K562 (cell line): Measurements from ENCODE around the gene COL21A1. TPM values are rescaled to one million over a fixed set of nuclear protein-coding genes. Genes with fewer than 3 reads are reported as not detected.

Experiments used
- ATAC-seq: fragments of 200-7000 bp; cut with Tn5 transposase; 3 replicates; pipeline ENCODE4 v1.9.1; 2020; ENCODE audit warnings: moderate library complexity
- BruUV-seq: library from RNA; stranded (reverse); fragments of 400-500 nt; replicated peaks from 2 replicates; lab custom pipeline; 2021; lab: Mats Ljungman, UMichigan
- CTCF ChIA-PET: fragments of 300-600 bp; formaldehyde crosslinking; extraction: SDS; loops from one replicate; lab custom pipeline; 2021; ENCODE audit warnings: low intra/inter-chr PET ratio; lab: Yijun Ruan, JAX
- POLR2A ChIA-PET: fragments of 300-600, 350-650 bp; sonication (Branson Sonifier 250); formaldehyde crosslinking; extraction: SDS; loops from one replicate; lab custom pipeline; 2021; ENCODE audit warnings: antibody characterized with exemption, inconsistent platforms; lab: Yijun Ruan, JAX
- DNase-seq, 4 experiments: peaks; one replicate each; pipeline versions ENCODE4 v3.0.0 to v3.0.0-alpha.2; 2011 to 2018; ENCODE audit warnings: low spot score in 3 of 4, mixed read lengths in 3 of 4; ENCODE audit errors: extremely low read depth in 1 of 4
- FAIRE-seq: peaks from 2 replicates; lab custom pipeline; 2011; peaks lifted over from hg19 to GRCh38; lab: Jason Lieb, UNC
- H2AFZ ChIP-seq: 2 replicates; pipeline ENCODE4 v1.6.0; 2011; ENCODE audit warnings: low read depth, low read length, control low read depth, inconsistent platforms
- H3K27ac ChIP-seq: fragments of 200-600 bp; 3 replicates; pipeline ENCODE4 v1.8.0; 2011; ENCODE audit warnings: low read depth, mild to moderate bottlenecking, control low read depth, inconsistent platforms, low read length, moderate library complexity, mixed read lengths; ENCODE audit errors: extremely low read depth
- H3K27me3 ChIP-seq, 2 experiments: fragments of 300-600 bp in 1 of 2; 2 replicates in 1 of 2; 3 replicates in 1 of 2; pipeline versions ENCODE4 v1.6.0 to v1.8.0; 2011; ENCODE audit warnings: inconsistent platforms in 2 of 2, low read length in 2 of 2, mild to moderate bottlenecking in 1 of 2, mixed read lengths in 1 of 2, moderate library complexity in 1 of 2; ENCODE audit not compliant: control insufficient read depth in 2 of 2, insufficient read depth in 2 of 2
- H3K36me3 ChIP-seq: fragments of 300-600 bp; 3 replicates; pipeline ENCODE4 v1.8.0; 2011; ENCODE audit warnings: mild to moderate bottlenecking, low read length, inconsistent platforms; ENCODE audit not compliant: control insufficient read depth, insufficient read depth
- H3K4me1 ChIP-seq, 2 experiments: fragments of 200-600 bp in 1 of 2; replicated peaks in 1 of 2; 2 replicates in 1 of 2; 3 replicates in 1 of 2; pipeline versions ENCODE4 v1.5.1 to v1.8.0; 2011; ENCODE audit warnings: inconsistent platforms in 2 of 2, low read length in 2 of 2, mild to moderate bottlenecking in 1 of 2, mixed read lengths in 1 of 2, moderate library complexity in 1 of 2; ENCODE audit not compliant: control insufficient read depth in 2 of 2, insufficient read depth in 2 of 2
- H3K4me2 ChIP-seq: 2 replicates; pipeline ENCODE4 v1.6.1; 2011; ENCODE audit warnings: low read length, control low read depth, inconsistent platforms, mixed read lengths; ENCODE audit not compliant: insufficient read depth
- H3K4me3 ChIP-seq: fragments of 200-600 bp; sonication (generic), shearing (Covaris generic); 2 replicates; pipeline ENCODE4 v1.5.1; 2016; ENCODE audit warnings: control low read depth, inconsistent platforms
- H3K79me2 ChIP-seq: fragments of 200-600 bp; 3 replicates; pipeline ENCODE4 v1.8.0; 2011; ENCODE audit warnings: low read length, inconsistent platforms; ENCODE audit not compliant: control insufficient read depth, insufficient read depth
- H3K9ac ChIP-seq, 2 experiments: 2 replicates each; pipeline versions ENCODE4 v1.6.0 to v1.6.1; 2011; ENCODE audit warnings: low read depth in 2 of 2, low read length in 2 of 2, control low read depth in 1 of 2, inconsistent platforms in 1 of 2, mild to moderate bottlenecking in 1 of 2, mixed read lengths in 1 of 2; ENCODE audit not compliant: insufficient read depth in 1 of 2
- H3K9me1 ChIP-seq: one replicate; pipeline ENCODE4 v1.6.0; 2011; ENCODE audit warnings: inconsistent platforms, mild to moderate bottlenecking, low read length, moderate library complexity; ENCODE audit not compliant: control insufficient read depth, insufficient read depth
- H3K9me3 ChIP-seq: replicated peaks from 2 replicates; pipeline ENCODE4 v1.5.1; 2011; ENCODE audit warnings: low read depth, low read length, inconsistent platforms; ENCODE audit not compliant: control insufficient read depth, insufficient read depth
- H4K20me1 ChIP-seq: replicated peaks from 2 replicates; pipeline ENCODE4 v1.6.1; 2011; ENCODE audit warnings: low read length, inconsistent platforms, mixed read lengths; ENCODE audit not compliant: control insufficient read depth, insufficient read depth
- ARID1B ChIP-seq: fragments of 450-650 bp; IDR thresholded peaks from 2 replicates; pipeline ENCODE4 v1.6.1; 2016; ENCODE audit warnings: antibody characterized with exemption, mild to moderate bottlenecking, inconsistent platforms
- CHD2 ChIP-seq: IDR thresholded peaks from 2 replicates; pipeline ENCODE4 v1.6.1; 2011; ENCODE audit warnings: low read depth, low read length
- DEAF1 ChIP-seq: fragments of 450-650 bp; formaldehyde crosslinking; IDR thresholded peaks from 2 replicates; pipeline ENCODE4 v1.4.0; 2020; ENCODE audit warnings: mild to moderate bottlenecking, moderate library complexity
- ETV5 ChIP-seq: sonication (generic); formaldehyde crosslinking; IDR thresholded peaks from 2 replicates; pipeline ENCODE4 v1.4.0; 2020; ENCODE audit warnings: low read depth, mild to moderate bottlenecking, missing genetic modification reagents
- HNRNPL ChIP-seq: fragments of 200-400 bp; formaldehyde crosslinking; IDR thresholded peaks from 2 replicates; pipeline ENCODE4 v1.6.1; 2017; ENCODE audit warnings: low read depth, mild to moderate bottlenecking, low read length
- KDM1A ChIP-seq, 2 experiments: fragments of 450-650 bp; IDR thresholded peaks; 2 replicates each; pipeline ENCODE4 v1.6.1; 2016; ENCODE audit warnings: mild to moderate bottlenecking in 2 of 2
- MTA2 ChIP-seq: fragments of 450-650 bp; IDR thresholded peaks from 2 replicates; pipeline ENCODE4 v1.6.1; 2016; ENCODE audit warnings: low read depth
- POLR2AphosphoS5 ChIP-seq: IDR thresholded peaks from 2 replicates; pipeline ENCODE4 v1.6.1; 2011; ENCODE audit warnings: mild to moderate bottlenecking, low read depth, low read length, moderate library complexity; ENCODE audit not compliant: control insufficient read depth, insufficient read depth
- RBBP5 ChIP-seq: fragments of 200-600 bp; sonication (generic); IDR thresholded peaks from 2 replicates; pipeline ENCODE4 v1.6.1; 2012; ENCODE audit warnings: borderline replicate concordance, mild to moderate bottlenecking, low read length, control low read depth, inconsistent platforms; ENCODE audit not compliant: insufficient read depth, poor library complexity, severe bottlenecking
- SETDB1 ChIP-seq: IDR thresholded peaks from one replicate; pipeline ENCODE4 v1.6.1; 2012; ENCODE audit warnings: low read length, control low read depth, inconsistent platforms
- ZKSCAN8 ChIP-seq: fragments of 200-800 bp; sonication (Bioruptor generic); IDR thresholded peaks from 2 replicates; pipeline ENCODE4 v1.6.1; 2016; ENCODE audit warnings: missing genetic modification characterization, missing compliant biosample characterization
- ZNF384 ChIP-seq: IDR thresholded peaks from 2 replicates; pipeline ENCODE4 v1.6.1; 2012; ENCODE audit warnings: low read depth, low read length, improper control_type of control experiment
- ZNF717 ChIP-seq: fragments of 250-450 bp; sonication (Bioruptor Pico); IDR thresholded peaks from 2 replicates; pipeline ENCODE4 v1.5.0; 2021
- WGBS: fragments of 100-300 bp; shearing (Covaris generic); methylation state at CpG from one replicate; pipeline ENCODE4 v1.1.6; 2016; ENCODE audit warnings: low coverage, mixed read lengths; ENCODE audit not compliant: insufficient coverage; ENCODE audit errors: missing lambda C conversion rate; 5-methylcytosine and 5-hydroxymethylcytosine counted together
- in situ Hi-C: fragments of 300-500 bp; cut with MboI; formaldehyde crosslinking; loops from 4 replicates; pipeline ENCODE4 v1.15.0; 2018; ENCODE audit warnings: inconsistent platforms, mixed read lengths
- intact Hi-C: fragments of 100-400 bp; cut with micrococcal nuclease; formaldehyde crosslinking; loops from 2 replicates; pipeline ENCODE4 v1.14.2; 2022
- polyA plus RNA-seq, 8 experiments: library from polyadenylated mRNA; depleted of rRNA in 4 of 8; stranded (reverse) in 5 of 8; unstranded in 3 of 8; fragments of >200 nt; fragmentation: Nextera tagmentation in 2 of 8; fragmentation: Illumina TruSeq in 1 of 8; extraction: Ambion mirVana in 2 of 8; extraction: Trizol in 1 of 8; gene quantifications; 2 replicates each; pipeline versions ENCODE4 v1.2.1 to v1.2.3, GENCODE V29; 2011 to 2014; ENCODE audit warnings: inconsistent platforms in 1 of 8, missing spikeins in 1 of 8
- total RNA-seq, 7 experiments: library from RNA; depleted of rRNA in 6 of 7; stranded (reverse); fragments of >200 nt in 6 of 7; fragmentation: Illumina TruSeq in 2 of 7; extraction: Trizol in 2 of 7; gene quantifications; 2 replicates each; pipeline versions ENCODE4 v1.2.1 to v1.2.3, GENCODE V29; 2011 to 2021; ENCODE audit warnings: low replicate concordance in 1 of 7
- TF ChIP-seq, protein P1 (sequence below): fragments of 250-450 bp; sonication (Bioruptor Pico); IDR thresholded peaks from 2 replicates; pipeline ENCODE4 v1.5.0; 2021; ENCODE audit warnings: mild to moderate bottlenecking, borderline replicate concordance
- TF ChIP-seq, protein P2 (sequence below): fragments of 450-650 bp; IDR thresholded peaks from 2 replicates; pipeline ENCODE4 v1.6.1; 2018; ENCODE audit not compliant: partially characterized antibody

Gene COL21A1
- total and polyA plus RNA-seq, 9 of the 15 experiments (the other 6 are each of a cell fraction or from before 2014, with no cell fraction given): 0.03 to 0.76 (median 0.25) TPM

- H3K4me2 ChIP-seq: no peak overlapping the region
- H3K4me3 ChIP-seq: no peak overlapping the region
- CTCF ChIA-PET: no interaction called here
- no peaks in the 10 kb centered on the region for H3K9me3 ChIP-seq
- no peak overlapping the region for H2AFZ ChIP-seq
- peak; percentile 23 for FAIRE-seq
- H3K79me2 ChIP-seq: no peaks in the 10 kb centered on the region
- H3K9ac ChIP-seq: no peak overlapping the region
- no peak overlapping the region for H3K27ac ChIP-seq
- H3K27me3 ChIP-seq: no peaks in the 10 kb centered on the region
- DNase-seq: no peak
- WGBS: 3% methylated on average over 2 of the region's 2 CpGs
- in situ Hi-C loops (no loop called here), intact Hi-C loops (no loop called here)
- H3K36me3 ChIP-seq: no peaks in the 10 kb centered on the region
- BruUV-seq: no TSS peak
- no peaks in the 10 kb centered on the region for H3K4me1 ChIP-seq
- ATAC-seq: no peak
- H3K9me1 ChIP-seq: no peaks in the 10 kb centered on the region
- POLR2A ChIA-PET: no interaction called here
- no peaks in the 10 kb centered on the region for H4K20me1 ChIP-seq
- TF ChIP-seq, protein P1, sequence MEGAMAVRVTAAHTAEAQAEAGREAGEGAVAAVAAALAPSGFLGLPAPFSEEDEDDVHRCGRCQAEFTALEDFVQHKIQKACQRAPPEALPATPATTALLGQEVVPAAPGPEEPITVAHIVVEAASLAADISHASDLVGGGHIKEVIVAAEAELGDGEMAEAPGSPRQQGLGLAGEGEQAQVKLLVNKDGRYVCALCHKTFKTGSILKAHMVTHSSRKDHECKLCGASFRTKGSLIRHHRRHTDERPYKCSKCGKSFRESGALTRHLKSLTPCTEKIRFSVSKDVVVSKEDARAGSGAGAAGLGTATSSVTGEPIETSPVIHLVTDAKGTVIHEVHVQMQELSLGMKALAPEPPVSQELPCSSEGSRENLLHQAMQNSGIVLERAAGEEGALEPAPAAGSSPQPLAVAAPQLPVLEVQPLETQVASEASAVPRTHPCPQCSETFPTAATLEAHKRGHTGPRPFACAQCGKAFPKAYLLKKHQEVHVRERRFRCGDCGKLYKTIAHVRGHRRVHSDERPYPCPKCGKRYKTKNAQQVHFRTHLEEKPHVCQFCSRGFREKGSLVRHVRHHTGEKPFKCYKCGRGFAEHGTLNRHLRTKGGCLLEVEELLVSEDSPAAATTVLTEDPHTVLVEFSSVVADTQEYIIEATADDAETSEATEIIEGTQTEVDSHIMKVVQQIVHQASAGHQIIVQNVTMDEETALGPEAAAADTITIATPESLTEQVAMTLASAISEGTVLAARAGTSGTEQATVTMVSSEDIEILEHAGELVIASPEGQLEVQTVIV (CRISPR knock-in tag): no peak
- TF ChIP-seq, protein P2, sequence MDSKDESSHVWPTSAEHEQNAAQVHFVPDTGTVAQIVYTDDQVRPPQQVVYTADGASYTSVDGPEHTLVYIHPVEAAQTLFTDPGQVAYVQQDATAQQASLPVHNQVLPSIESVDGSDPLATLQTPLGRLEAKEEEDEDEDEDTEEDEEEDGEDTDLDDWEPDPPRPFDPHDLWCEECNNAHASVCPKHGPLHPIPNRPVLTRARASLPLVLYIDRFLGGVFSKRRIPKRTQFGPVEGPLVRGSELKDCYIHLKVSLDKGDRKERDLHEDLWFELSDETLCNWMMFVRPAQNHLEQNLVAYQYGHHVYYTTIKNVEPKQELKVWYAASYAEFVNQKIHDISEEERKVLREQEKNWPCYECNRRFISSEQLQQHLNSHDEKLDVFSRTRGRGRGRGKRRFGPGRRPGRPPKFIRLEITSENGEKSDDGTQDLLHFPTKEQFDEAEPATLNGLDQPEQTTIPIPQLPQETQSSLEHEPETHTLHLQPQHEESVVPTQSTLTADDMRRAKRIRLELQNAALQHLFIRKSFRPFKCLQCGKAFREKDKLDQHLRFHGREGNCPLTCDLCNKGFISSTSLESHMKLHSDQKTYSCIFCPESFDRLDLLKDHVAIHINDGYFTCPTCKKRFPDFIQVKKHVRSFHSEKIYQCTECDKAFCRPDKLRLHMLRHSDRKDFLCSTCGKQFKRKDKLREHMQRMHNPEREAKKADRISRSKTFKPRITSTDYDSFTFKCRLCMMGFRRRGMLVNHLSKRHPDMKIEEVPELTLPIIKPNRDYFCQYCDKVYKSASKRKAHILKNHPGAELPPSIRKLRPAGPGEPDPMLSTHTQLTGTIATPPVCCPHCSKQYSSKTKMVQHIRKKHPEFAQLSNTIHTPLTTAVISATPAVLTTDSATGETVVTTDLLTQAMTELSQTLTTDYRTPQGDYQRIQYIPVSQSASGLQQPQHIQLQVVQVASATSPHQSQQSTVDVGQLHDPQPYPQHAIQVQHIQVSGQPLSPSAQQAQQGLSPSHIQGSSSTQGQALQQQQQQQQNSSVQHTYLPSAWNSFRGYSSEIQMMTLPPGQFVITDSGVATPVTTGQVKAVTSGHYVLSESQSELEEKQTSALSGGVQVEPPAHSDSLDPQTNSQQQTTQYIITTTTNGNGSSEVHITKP: no peak
- TF ChIP-seq HNRNPL (no peak), ETV5 (CRISPR knock-in tag) (no peak), ZNF384 (no peak), CHD2 (no peak), SETDB1 (no peak), ARID1B (no peak), MTA2 (no peak), POLR2AphosphoS5 (no peak), KDM1A (IDR thresholded peaks at IDR 0.05) (no peak), RBBP5 (no peak), ZKSCAN8 (no peak), ZNF717 (CRISPR knock-in tag) (no peak), DEAF1 (CRISPR knock-in tag) (no peak)
These were observed 150.3 kb downstream of the COL21A1 start for GRCh38 chr6:56096946-56097621.
